HG02981 (cell line): ENCODE data around the gene ZNF599.

Source experiments
- ATAC-seq: cut with Tn5 transposase; IDR thresholded peaks from one replicate; pipeline ENCODE4 v1.9.1; 2021; ENCODE audit warnings: mild to moderate bottlenecking, moderate library complexity; ENCODE audit not compliant: unreplicated experiment

ZNF599 gene

GRCh38 chr19:34744896-34745690 lies 27.9 kb downstream of the ZNF599 start:
- ATAC-seq = no peak

DNA sequence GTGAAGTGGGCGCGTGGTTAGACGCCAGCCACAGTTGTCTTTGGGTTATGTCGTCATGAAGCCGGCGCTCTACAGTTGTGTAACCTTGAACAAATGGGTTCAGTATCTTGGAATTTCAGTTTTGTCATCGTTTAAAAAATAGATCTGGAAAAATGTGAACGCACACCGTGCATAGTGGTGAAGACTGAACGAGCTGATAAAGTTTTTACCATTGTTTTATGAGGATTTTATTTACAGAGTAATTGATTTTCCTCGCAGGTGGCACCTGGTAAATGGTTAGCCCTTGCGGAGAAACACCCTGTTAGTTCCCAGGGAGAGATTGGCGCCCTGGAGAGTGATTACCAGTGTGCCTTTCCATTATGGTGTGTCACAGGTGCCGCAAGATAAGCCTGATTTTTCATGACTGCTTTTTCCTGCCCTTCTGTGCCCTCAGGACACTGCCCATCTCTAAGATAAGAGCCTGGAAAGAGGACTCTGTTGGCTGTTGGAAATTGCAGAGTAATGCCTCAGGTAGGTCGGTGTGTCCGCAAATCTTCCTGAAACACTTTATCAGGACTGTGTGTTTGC lies 38.4 kb downstream of the ZNF599 start:
- peak; percentile 52 for ATAC-seq

DNA sequence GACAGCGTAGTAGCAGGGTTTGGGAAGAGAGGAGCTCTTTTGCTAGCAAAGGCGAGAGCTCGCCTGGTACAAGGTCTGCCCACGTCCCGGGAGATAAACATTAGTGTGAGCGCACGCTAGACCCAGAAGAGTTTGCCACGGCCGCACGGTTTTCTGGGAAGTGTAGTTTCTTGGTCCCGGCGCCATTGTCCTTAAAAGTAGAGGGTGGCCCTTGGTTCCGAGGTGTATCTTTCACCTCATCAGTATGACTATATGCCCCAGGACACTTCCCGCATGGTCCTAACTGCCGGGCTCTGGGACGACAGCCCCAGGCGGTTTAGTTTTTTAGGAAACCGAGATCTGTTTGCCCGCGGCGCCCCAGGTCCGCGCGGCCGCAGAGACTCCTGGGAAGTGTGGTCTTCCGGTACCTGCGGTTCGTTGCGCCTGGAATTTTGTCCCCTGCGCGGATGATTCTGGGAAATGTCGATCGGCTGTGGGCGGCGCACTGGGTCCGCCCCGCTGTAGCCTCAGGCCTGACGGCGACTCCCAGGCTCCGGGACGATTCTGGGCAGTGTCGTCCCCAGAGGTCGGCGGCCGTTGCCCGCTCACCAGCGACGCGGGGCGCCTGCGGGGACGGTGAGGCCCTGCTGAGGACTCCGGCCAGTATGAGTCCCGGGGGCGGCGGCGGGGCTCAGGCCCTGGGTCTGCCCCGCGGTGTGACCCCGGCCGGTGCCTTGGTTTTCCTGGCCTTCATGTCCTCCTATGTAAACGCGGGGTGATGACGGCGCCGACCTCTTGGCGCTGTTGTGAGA lies 39.1 kb downstream of the ZNF599 start, which contains the start of gene ZNF181:
Gene ZNF181, plus strand, starts transcription at position 498 of the 791 bp plus-strand sequence. CDS start 795 bp downstream, outside the sequence.
- ATAC-seq = peak; percentile 82

GRCh38 chr19:34733266-34733745 lies 39.7 kb downstream of the ZNF599 start:
- peak; percentile 16 for ATAC-seq

DNA sequence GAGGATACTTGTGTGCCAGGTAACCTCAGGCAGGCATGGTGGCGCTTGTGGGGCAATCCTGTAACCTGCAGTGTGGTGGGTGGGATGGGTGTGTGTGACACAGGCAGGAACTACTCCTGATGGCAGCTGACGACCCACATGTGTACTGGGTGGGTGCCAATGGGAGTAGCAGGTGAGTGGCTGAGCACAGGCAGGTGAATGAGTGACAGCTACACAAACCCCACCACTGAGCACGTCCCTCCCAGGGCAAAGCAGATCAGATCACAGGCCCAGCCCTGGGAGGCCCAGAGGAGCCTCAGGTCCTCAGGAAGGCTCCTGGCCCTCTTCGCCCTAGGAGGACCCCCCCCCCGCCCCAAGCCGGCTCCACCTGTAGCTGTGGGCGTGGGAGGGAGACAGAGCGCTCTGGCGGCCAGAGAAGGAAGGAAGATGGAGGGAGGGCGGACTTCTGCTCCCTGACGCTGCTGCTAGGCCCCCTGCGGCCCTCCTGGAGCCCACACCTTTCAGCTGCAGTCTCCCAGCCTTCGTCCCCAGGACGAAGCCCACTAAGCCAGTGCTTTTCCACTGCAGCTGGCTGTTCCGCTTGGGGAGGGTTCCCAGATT lies 40.3 kb downstream of the ZNF599 start:
- no peak for ATAC-seq

- no peak for ATAC-seq
These were observed 41.1 kb downstream of the ZNF599 start for GRCh38 chr19:34731964-34732363.

- ATAC-seq = no peak
These were observed 41.8 kb downstream of the ZNF599 start for GRCh38 chr19:34731019-34731829.

DNA sequence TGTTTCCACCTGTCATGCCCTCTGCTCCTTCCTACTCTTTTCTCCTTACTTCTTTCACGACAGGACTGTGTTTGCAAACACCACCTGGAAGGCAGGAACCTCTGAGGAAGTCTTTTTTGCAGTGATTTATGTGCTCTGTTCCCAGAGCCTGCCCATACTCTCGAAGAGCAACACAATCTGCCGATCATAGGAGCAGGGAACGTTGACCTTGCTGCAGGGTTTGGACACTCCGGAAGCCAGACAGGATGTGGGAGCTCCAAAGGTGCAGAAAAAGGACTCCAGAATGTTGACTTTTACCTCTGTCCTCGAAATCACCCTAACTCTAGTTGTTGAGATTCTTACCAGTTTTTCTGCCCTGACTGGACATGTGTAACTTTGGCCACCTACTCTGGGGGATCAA lies 47.6 kb downstream of the ZNF599 start:
- ATAC-seq = no peak

DNA sequence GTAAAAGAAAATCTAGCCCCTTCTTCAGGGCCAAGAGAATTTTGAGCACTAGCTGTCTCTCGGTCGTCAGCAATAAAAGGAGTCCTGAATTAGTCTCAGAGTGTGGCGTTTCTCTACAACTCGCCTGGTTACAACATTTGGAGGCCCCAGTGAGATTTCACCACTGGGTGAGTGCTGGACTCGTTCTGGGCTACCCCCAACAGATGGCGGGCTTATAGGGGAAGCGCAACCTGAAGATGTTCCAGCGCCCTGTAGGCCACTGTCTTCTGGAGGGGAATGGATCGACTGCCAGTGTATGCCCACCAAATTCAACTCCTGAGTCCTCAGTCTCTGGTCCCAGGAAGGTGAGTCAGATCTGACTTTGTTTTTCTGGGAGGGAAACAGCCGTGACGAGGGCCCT lies 50.7 kb downstream of the ZNF599 start:
- ATAC-seq = no peak

DNA sequence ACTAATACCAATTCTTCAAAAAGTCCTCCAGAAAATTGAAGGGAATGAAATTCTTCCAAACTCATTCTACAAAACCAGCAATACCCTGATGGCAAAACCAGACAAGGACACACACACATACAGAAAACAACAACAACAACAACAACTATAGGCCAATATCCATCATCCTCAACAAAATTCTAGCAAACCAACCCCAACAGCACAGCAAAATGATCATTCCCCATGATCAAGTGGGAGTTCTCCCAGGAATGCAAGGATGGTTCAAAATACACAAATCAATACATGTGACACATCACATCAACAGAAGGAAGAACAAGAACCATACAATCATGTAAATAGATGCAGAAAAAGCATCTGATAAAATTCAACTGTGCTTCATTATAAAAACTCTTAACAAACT lies 57.7 kb downstream of the ZNF599 start:
- ATAC-seq = no peak

- ATAC-seq = no peak
These were observed 59.8 kb downstream of the ZNF599 start for GRCh38 chr19:34713262-34713637.

DNA sequence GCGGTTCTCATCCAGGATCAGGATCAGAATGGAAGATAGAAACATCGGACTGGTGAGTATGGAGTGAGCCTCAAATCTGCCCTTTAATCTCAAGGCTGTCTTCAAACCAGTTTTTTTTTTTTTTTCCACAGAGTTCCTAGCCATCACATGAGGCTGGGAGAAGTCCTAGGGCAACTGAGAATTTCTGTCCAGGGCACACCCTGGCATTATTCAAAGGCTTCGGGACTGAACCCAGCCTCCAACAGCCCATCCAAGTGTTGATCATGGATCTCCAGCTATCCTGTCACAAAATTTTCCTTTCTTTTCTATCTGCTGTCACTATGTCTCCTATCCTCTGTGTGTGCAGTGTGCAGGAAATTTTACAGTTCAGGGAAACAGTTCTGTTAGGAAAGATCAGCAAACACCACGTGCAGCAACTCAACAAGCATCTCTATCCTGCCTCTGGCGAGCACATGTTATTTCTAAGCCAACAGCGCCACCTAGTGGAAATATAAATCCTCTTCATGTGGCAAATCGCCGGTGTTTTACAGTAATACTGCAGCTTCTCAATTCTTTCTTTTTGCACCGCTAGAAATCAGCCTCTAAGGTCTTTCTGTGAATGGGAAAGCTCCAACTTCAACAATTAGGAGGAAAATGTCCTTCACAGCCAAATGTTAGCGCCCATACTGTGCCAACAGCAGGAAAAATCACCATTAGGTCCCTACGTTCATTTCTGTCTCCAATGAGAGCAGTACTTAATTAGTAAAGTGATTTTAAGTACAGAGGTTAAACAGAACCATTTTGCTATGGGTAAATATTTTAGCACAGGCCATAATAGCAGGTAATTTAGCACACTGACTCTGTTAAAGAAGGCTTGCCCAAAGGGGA lies 60.4 kb downstream of the ZNF599 start:
- no peak for ATAC-seq

- ATAC-seq = no peak
These were observed 61.1 kb downstream of the ZNF599 start for GRCh38 chr19:34711890-34712289.
